OCI-M2 (cell line): ENCODE data around the gene ANKRD27.

Experiments used
- DNase-seq: peaks from one replicate; lab custom pipeline; 2025; ENCODE audit not compliant: unreplicated experiment; lab: John Stamatoyannopoulos, UW

ANKRD27 gene

GRCh38 chr19:32563761-32564160, 111.2 kb downstream of the ANKRD27 start:
- DNase-seq = no peak

DNA sequence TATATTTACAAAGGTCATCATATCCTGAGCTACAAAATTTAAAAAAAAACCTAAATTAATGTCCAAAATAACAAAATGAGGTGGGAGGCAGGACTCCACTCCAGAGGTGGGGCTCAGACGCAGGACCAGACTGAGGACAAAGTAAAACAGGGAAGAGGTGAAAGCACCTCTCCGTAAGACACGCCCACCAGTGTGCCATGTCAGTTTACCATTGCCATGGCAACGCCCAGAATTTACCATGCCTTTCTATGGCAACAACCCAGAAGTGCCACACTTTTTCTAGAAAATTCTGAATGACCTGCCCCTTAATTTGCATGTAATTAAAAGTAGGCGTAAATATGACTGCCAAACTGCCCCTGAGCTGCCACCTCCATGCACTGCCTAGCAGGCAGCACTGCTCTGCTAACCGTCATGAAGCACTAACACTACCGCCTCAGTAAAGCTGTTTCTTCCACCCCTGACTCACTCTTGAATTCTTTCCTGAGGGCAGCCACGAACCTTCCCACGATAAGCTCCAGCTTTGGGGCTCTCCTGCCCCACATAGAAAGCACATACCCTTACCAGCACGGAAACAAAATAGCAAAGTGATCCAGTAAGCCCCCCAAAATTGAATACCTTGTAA, 116.3 kb downstream of the ANKRD27 start:
- no peak for DNase-seq

DNA sequence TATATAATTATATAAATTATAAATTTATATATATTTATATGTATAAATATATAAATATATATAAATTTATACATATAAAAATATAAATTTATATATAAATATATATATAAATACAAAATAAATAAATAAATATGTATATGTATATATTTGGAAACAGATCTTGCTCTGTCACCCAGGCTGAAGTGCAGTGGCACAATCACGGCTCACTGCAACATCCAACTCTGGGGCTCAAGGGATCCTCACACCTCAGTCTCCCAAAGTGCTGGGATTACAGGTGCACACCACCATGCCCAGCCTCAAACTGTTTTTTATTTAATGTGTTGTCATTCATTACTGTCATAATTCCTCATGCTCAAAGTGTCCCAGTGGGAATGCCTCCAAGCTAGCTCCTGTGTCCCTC, 119.2 kb downstream of the ANKRD27 start:
- DNase-seq = no peak

- no peak for DNase-seq
These were observed 124.3 kb downstream of the ANKRD27 start for GRCh38 chr19:32550666-32551065.
